Sigmoid colon (tissue), 7 donors: ENCODE data around the gene NACC2. TPM values are rescaled to one million over a fixed set of nuclear protein-coding genes. Genes with fewer than 3 reads are reported as not detected.
"Not testable (repeated sequence)": the region's sequence is repeated elsewhere in the genome, so short reads cannot be mapped to it uniquely, and the experiment has no call there.

Source experiments
- DNase-seq: peaks from one replicate; pipeline ENCODE4 v3.0.0-alpha.2; 2019
- H3K27ac ChIP-seq, 4 donors: fragments of 200-600 bp; sonication (generic); one replicate each; pipeline ENCODE4 v1.5.1; 2016 to 2019; ENCODE audit warnings: mild to moderate bottlenecking in 1 of 4
- H3K27me3 ChIP-seq, 3 donors: fragments of 200-600 bp; sonication (generic); one replicate each; pipeline ENCODE4 v1.5.1; 2019; ENCODE audit warnings: mild to moderate bottlenecking in 1 of 3
- H3K36me3 ChIP-seq, 4 donors: fragments of 200-600 bp; sonication (generic); one replicate each; pipeline ENCODE4 v1.5.1; 2016 to 2019
- H3K4me1 ChIP-seq, 4 donors: fragments of 200-600 bp; sonication (generic); one replicate each; pipeline ENCODE4 v1.5.1; 2017 to 2019
- H3K4me3 ChIP-seq, 4 donors: fragments of 200-600 bp; sonication (generic); one replicate each; pipeline ENCODE4 v1.5.1; 2017 to 2019; ENCODE audit warnings: mild to moderate bottlenecking in 2 of 4, moderate library complexity in 1 of 4
- H3K9me3 ChIP-seq, 4 donors: fragments of 200-600 bp in 3 of 4; sonication (generic) in 3 of 4; one replicate each; pipeline versions ENCODE4 v1.5.1 to v1.6.1; 2013 to 2019
- EP300 ChIP-seq, 4 donors: sonication (generic); formaldehyde crosslinking; IDR thresholded peaks; one replicate each; pipeline ENCODE4 v1.6.1; 2017; ENCODE audit warnings: antibody characterized with exemption in 4 of 4
- POLR2A ChIP-seq, 2 donors: fragments of 450-650 bp; IDR thresholded peaks; one replicate each; pipeline ENCODE4 v1.6.1; 2016; ENCODE audit warnings: antibody characterized with exemption in 2 of 2, mild to moderate bottlenecking in 2 of 2, moderate library complexity in 2 of 2
- POLR2AphosphoS5 ChIP-seq, 4 donors: sonication (generic); formaldehyde crosslinking; IDR thresholded peaks; one replicate each; pipeline ENCODE4 v1.6.1; 2017; ENCODE audit warnings: antibody characterized with exemption in 4 of 4
- WGBS, 2 donors: extraction: QIAGEN DNeasy Blood & Tissue Kit; methylation state at CpG; one replicate each; pipeline ENCODE4 v1.1.7; 2013; 5-methylcytosine and 5-hydroxymethylcytosine counted together
- intact Hi-C: fragments of 100-400 bp; cut with DNase I; formaldehyde crosslinking; loops from one replicate; pipeline ENCODE4 v1.15.1; 2023
- polyA plus RNA-seq, 3 donors: library from polyadenylated mRNA; stranded (reverse); fragments of 200-250 nt; gene quantifications; one replicate each; pipeline ENCODE4 v1.2.3, GENCODE V29; 2013
- total RNA-seq, 4 donors: library from RNA; depleted of rRNA; stranded (reverse); fragments of >200 nt; gene quantifications; one replicate each; pipeline ENCODE4 v1.1.0, GENCODE V29; 2016
- TF ChIP-seq, protein P1 (sequence below), 4 experiments: fragments of 450-650 bp in 3 of 4; fragments of 200-600 bp in 1 of 4; IDR thresholded peaks; one replicate each; pipeline ENCODE4 v1.5.1; 2016 to 2019; ENCODE audit warnings: antibody characterized with exemption in 4 of 4, mild to moderate bottlenecking in 3 of 4, moderate library complexity in 2 of 4
- donor health status: healthy with polysubstance abuse.
- donor health status: Bipolar disorder and iron deficiency.
- donor health status: healthy.

Gene NACC2
- total and polyA plus RNA-seq, 7 donors: 3.6 to 80.0 (median 41.6) TPM

DNA sequence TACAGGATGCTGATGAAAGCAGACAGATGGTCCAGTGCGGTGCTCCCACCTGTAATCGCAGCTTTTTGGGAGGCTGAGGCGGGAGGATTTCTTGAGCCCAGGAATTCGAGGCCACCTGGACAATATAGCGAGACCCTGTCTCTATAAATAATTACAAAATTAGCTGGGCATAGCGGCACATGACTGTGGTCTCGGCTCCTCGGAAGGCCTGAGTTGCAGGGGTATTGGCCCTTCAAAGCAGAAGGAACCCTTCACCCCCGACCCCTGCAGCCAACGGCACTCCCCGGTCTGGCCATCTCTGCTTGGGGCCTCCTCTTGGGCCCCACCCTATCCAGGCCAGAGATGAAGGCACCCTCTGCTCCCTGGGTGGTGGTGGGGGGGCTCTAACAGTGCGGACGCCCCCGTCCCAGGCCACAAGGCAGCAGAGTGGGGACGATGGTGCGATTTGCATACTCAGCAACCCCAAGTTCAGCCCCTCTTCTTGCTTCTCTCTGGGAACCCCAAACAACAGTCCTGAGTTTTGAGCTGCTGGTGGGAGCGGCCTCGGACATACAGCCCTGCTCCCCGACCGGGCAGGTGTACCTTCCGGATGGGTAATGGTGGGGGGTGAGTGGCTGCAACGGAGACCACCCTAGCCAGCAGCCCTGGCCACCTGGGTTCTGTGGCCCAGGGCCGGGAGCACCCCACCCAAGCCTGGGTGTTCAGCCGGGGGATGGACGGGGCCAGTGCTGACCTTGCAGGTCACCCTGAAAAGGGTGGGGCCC lies 50.7 kb downstream of the NACC2 start:
- H3K4me1 ChIP-seq: peaks cover 0 to 61% (median 42%) of the 10 kb centered on the region in 4 donors
- no peak overlapping the region for H3K27ac ChIP-seq
- H3K4me3 ChIP-seq: no peak overlapping the region

DNA sequence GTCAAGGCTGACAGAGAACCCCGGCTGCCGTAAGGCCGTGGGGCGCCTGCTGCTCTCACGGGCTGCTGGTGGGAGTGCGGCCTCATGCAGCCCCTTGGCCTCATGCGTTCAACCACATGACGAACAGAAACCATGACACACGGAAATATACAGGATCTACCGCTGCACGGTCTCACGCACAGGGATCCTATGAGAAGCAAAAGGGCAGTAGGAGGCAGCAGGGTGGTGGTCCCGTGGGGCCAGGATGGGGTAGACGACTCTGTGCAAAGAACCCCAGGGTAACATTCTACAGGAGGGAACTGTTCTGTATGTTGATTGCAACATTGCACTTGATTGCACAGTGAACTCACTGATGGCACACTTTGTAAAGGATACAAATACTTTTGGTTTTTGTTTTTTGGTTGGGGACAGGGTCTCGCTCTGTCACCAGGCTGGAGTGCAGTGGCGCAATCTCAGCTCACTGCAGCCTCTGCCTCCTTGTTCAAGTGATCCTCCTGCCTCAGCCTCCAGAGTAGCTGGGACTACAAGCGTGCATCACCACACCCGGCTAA lies 51.6 kb downstream of the NACC2 start:
- peak; percentile 45 for DNase-seq
- no peaks in the 10 kb centered on the region for H3K27me3 ChIP-seq
- H3K36me3 ChIP-seq: peaks cover 0 to 58% (median 14%) of the 10 kb centered on the region in 4 donors
- H3K27ac ChIP-seq: no peak overlapping the region
- peaks cover 0 to 52% (median 35%) of the 10 kb centered on the region in 4 donors for H3K4me1 ChIP-seq
- TF ChIP-seq EP300 (IDR thresholded peaks at IDR 0.05) (no peak), POLR2AphosphoS5 (IDR thresholded peaks at IDR 0.05) (no peak), POLR2A (IDR thresholded peaks at IDR 0.05) (no peak)
- TF ChIP-seq, protein P1, sequence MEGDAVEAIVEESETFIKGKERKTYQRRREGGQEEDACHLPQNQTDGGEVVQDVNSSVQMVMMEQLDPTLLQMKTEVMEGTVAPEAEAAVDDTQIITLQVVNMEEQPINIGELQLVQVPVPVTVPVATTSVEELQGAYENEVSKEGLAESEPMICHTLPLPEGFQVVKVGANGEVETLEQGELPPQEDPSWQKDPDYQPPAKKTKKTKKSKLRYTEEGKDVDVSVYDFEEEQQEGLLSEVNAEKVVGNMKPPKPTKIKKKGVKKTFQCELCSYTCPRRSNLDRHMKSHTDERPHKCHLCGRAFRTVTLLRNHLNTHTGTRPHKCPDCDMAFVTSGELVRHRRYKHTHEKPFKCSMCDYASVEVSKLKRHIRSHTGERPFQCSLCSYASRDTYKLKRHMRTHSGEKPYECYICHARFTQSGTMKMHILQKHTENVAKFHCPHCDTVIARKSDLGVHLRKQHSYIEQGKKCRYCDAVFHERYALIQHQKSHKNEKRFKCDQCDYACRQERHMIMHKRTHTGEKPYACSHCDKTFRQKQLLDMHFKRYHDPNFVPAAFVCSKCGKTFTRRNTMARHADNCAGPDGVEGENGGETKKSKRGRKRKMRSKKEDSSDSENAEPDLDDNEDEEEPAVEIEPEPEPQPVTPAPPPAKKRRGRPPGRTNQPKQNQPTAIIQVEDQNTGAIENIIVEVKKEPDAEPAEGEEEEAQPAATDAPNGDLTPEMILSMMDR (IDR thresholded peaks at IDR 0.05): no peak
- intact Hi-C loops: no loop called here
- H3K9me3 ChIP-seq: peaks cover 0 to 3% (median 0%) of the 10 kb centered on the region in 4 donors
- WGBS, 2 donors: 89 to 94% methylated on average over 18 of the region's 18 CpGs
- H3K4me3 ChIP-seq: no peak overlapping the region

More for the DNA sequence above, 50.7 kb downstream of the NACC2 start:
- no peaks in the 10 kb centered on the region for H3K27me3 ChIP-seq
- DNase-seq: no peak
- intact Hi-C loops: no loop called here
- TF ChIP-seq, protein P1 (IDR thresholded peaks at IDR 0.05): no peak
- TF ChIP-seq EP300 (IDR thresholded peaks at IDR 0.05): no peak
- TF ChIP-seq POLR2A (IDR thresholded peaks at IDR 0.05): no peak
- no peak for TF ChIP-seq POLR2AphosphoS5 (IDR thresholded peaks at IDR 0.05)
- peaks cover 0 to 65% (median 22%) of the 10 kb centered on the region in 4 donors for H3K36me3 ChIP-seq
- peaks cover 0 to 3% (median 0%) of the 10 kb centered on the region in 4 donors for H3K9me3 ChIP-seq
- WGBS, 2 donors: 97% methylated on average over 25 of the region's 25 CpGs

DNA sequence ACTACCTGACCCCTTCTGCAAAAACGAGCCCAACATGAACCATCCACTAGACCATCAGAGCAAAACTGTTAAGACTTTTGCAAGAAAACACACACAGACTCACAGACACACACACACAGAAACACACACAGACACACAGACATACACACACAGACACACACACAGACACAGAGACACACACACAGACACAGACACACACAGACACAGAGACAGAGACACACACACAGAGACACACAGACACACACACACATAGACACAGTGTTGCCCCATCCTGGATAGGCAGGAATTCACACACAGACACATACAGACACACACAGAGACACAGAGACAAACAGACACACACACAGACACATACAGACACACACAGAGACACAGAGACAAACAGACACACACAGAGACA lies 52.5 kb downstream of the NACC2 start:
- H3K4me1 ChIP-seq: peaks cover 0 to 42% (median 25%) of the 10 kb centered on the region in 4 donors
- H3K27me3 ChIP-seq: no peaks in the 10 kb centered on the region
- no peak overlapping the region for H3K4me3 ChIP-seq
- no peak for DNase-seq
- intact Hi-C loops: no loop called here
- WGBS, 2 donors: 55 to 65% methylated on average over 1 of the region's 1 CpG
- no peak overlapping the region for H3K27ac ChIP-seq
- H3K9me3 ChIP-seq: peaks cover 0 to 3% (median 0%) of the 10 kb centered on the region in 4 donors
- H3K36me3 ChIP-seq: peaks cover 0 to 48% (median 11%) of the 10 kb centered on the region in 4 donors
- TF ChIP-seq EP300 (IDR thresholded peaks at IDR 0.05) (no peak), POLR2A (IDR thresholded peaks at IDR 0.05) (no peak), POLR2AphosphoS5 (IDR thresholded peaks at IDR 0.05) (no peak)
- TF ChIP-seq, protein P1 (IDR thresholded peaks at IDR 0.05): no peak

DNA sequence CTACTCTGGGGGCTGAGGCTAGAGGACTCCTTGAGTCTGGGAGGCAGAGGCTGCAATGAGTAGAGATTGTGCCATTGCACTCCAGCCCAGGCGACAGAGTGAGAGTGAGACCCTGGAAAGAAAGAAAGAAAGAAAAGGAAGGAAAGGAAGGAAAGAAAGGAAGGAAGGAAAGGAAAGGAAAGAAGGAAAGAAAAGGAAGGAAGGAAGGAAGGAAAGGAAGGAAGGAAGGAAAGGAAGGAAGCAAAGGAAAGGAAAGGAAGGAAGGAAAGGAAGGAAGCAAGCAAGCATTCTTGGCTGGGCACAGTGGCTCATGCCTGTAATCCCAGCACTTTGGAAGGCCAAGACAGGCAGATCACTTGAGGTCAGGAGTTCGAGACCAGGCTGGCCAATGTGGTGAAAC lies 54.2 kb downstream of the NACC2 start:
- intact Hi-C loops, H3K9me3 ChIP-seq, H3K27ac ChIP-seq, DNase-seq, H3K4me3 ChIP-seq, H3K27me3 ChIP-seq: not testable (repeated sequence)
- peaks cover 0 to 27% (median 12%) of the 10 kb centered on the region in 4 donors for H3K4me1 ChIP-seq
- 94 to 98% methylated on average over 2 of the region's 2 CpGs for WGBS, 2 donors
- H3K36me3 ChIP-seq: peaks cover 0 to 32% (median 8%) of the 10 kb centered on the region in 4 donors

DNA sequence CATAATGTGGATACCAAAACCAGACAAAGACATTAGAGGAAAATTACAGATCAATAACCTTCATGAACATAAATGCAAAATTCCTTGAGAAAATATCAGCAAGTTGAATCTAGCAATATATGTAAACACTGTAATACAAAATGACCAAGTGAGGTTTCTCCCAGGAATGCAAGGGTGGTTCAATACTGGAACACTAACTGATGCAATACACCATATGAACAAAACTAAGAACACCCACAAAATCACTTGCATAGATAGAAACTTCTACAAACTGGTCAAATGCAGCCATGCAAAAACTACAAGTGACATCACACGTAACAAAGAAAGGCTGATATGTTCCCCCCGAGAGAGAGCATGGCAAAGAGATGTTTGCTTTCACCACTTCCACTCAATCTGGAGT lies 55.6 kb downstream of the NACC2 start:
- intact Hi-C loops: no loop called here
- H3K9me3 ChIP-seq: peaks cover 0 to 3% (median 0%) of the 10 kb centered on the region in 4 donors
- 98% methylated on average over 2 of the region's 2 CpGs for WGBS, 2 donors

More for the DNA sequence above, 55.6 kb downstream of the NACC2 start:
- Histone ChIP-seq H3K4me1 (peaks cover 0 to 16% (median 7%) of the 10 kb centered on the region in 4 donors), H3K27ac (no peak overlapping the region), H3K27me3 (no peaks in the 10 kb centered on the region), H3K4me3 (no peak overlapping the region), H3K36me3 (peaks cover 0 to 18% (median 4%) of the 10 kb centered on the region in 4 donors)
- DNase-seq: no peak
- TF ChIP-seq POLR2AphosphoS5 (IDR thresholded peaks at IDR 0.05) (no peak), POLR2A (IDR thresholded peaks at IDR 0.05) (no peak), EP300 (IDR thresholded peaks at IDR 0.05) (no peak)
- TF ChIP-seq, protein P1 (IDR thresholded peaks at IDR 0.05): no peak
